Cardiac muscle cell (in vitro differentiated cells and primary cell): ENCODE measurements around the gene ARFGAP3. TPM values are rescaled to one million over a fixed set of nuclear protein-coding genes. Genes with fewer than 3 reads are reported as not detected.

ENCODE experiments used
- DNase-seq, 2 donors: peaks; one replicate each; pipeline versions ENCODE4 v3.0.0 to v3.0.0-alpha.2; 2010 to 2017; ENCODE audit warnings: low read depth in 1 of 2, low spot score in 1 of 2
- H3K27ac ChIP-seq: fragments of 200-600 bp; sonication (generic); 2 replicates; pipeline ENCODE4 v1.5.1; 2016
- H3K27me3 ChIP-seq: fragments of 200-600 bp; sonication (generic); 2 replicates; pipeline ENCODE4 v1.6.0; 2016; ENCODE audit warnings: control low read depth
- H3K36me3 ChIP-seq: fragments of 200-600 bp; sonication (generic); 2 replicates; pipeline ENCODE4 v1.5.1; 2016; ENCODE audit warnings: control low read depth
- H3K4me1 ChIP-seq: fragments of 200-600 bp; sonication (generic); 2 replicates; pipeline ENCODE4 v1.8.1; 2017; ENCODE audit warnings: low read depth, mild to moderate bottlenecking, mixed run types
- H3K4me3 ChIP-seq: fragments of 200-600 bp; sonication (generic); 2 replicates; pipeline ENCODE4 v1.5.1; 2016; ENCODE audit warnings: mild to moderate bottlenecking
- H3K9me3 ChIP-seq: fragments of 200-600 bp; sonication (generic); 2 replicates; pipeline ENCODE4 v1.5.1; 2017; ENCODE audit warnings: low read depth, mild to moderate bottlenecking, control low read depth
- CTCF ChIP-seq: IDR thresholded peaks from 2 replicates; pipeline ENCODE4 v1.5.1; 2012; ENCODE audit warnings: low read depth, mild to moderate bottlenecking, low read length
- polyA plus RNA-seq: library from polyadenylated mRNA; unstranded; fragments of >200 nt; fragmentation: Nextera tagmentation; extraction: Ambion mirVana; gene quantifications from 2 replicates; pipeline ENCODE4 v1.2.1, GENCODE V29; 2016
- total RNA-seq: library from RNA; depleted of rRNA; stranded (reverse); fragments of >200 nt; gene quantifications from 2 replicates; pipeline ENCODE4 v1.2.3, GENCODE V29; 2016

The ARFGAP3 gene
- total and polyA plus RNA-seq, 2 experiments from 2014 or later: 26.3 to 38.2 TPM

GRCh38 chr22:42837556-42837955, 19.5 kb downstream of the ARFGAP3 start:
- Histone ChIP-seq H3K9me3 (no peaks in the 10 kb centered on the region), H3K36me3 (peaks cover 22% of the 10 kb centered on the region), H3K27me3 (no peaks in the 10 kb centered on the region), H3K4me1 (no peaks in the 10 kb centered on the region), H3K27ac (no peak overlapping the region), H3K4me3 (no peak overlapping the region)
- no peak for TF ChIP-seq CTCF
- DNase-seq: no peak

GRCh38 chr22:42836026-42836425, 21.0 kb downstream of the ARFGAP3 start:
- H3K27me3 ChIP-seq: no peaks in the 10 kb centered on the region
- no peaks in the 10 kb centered on the region for H3K9me3 ChIP-seq
- H3K36me3 ChIP-seq: peaks cover 28% of the 10 kb centered on the region
- TF ChIP-seq CTCF: no peak
- no peak overlapping the region for H3K4me3 ChIP-seq
- no peak for DNase-seq
- H3K4me1 ChIP-seq: no peaks in the 10 kb centered on the region
- H3K27ac ChIP-seq: no peak overlapping the region

GRCh38 chr22:42834177-42834949, 22.7 kb downstream of the ARFGAP3 start:
- no peak for TF ChIP-seq CTCF
- H3K27ac ChIP-seq: no peak overlapping the region
- no peaks in the 10 kb centered on the region for H3K4me1 ChIP-seq
- no peak for DNase-seq
- no peaks in the 10 kb centered on the region for H3K27me3 ChIP-seq
- H3K9me3 ChIP-seq: no peaks in the 10 kb centered on the region
- H3K4me3 ChIP-seq: no peak overlapping the region
- peaks cover 40% of the 10 kb centered on the region for H3K36me3 ChIP-seq

- H3K27me3 ChIP-seq: no peaks in the 10 kb centered on the region
Observed at GRCh38 chr22:42833104-42833503, 24.0 kb downstream of the ARFGAP3 start.

GRCh38 chr22:42831712-42832111, 25.4 kb downstream of the ARFGAP3 start:
- H3K4me1 ChIP-seq: no peaks in the 10 kb centered on the region
- DNase-seq: no peak
- H3K36me3 ChIP-seq: peaks cover 53% of the 10 kb centered on the region
- no peak for TF ChIP-seq CTCF
- no peaks in the 10 kb centered on the region for H3K9me3 ChIP-seq
- H3K4me3 ChIP-seq: no peak overlapping the region
- H3K27me3 ChIP-seq: no peaks in the 10 kb centered on the region
- no peak overlapping the region for H3K27ac ChIP-seq

More at GRCh38 chr22:42833104-42833503, 24.0 kb downstream of the ARFGAP3 start:
- DNase-seq: no peak
- Histone ChIP-seq H3K9me3 (no peaks in the 10 kb centered on the region), H3K4me3 (no peak overlapping the region), H3K27ac (no peak overlapping the region), H3K4me1 (no peaks in the 10 kb centered on the region), H3K36me3 (peaks cover 49% of the 10 kb centered on the region)
- no peak for TF ChIP-seq CTCF
